Measurements from ENCODE around the gene ABCA1.
"Not testable (repeated sequence)": the region's sequence is repeated elsewhere in the genome, so short reads cannot be mapped to it uniquely, and the experiment has no call there.

Gene ABCA1

DNA sequence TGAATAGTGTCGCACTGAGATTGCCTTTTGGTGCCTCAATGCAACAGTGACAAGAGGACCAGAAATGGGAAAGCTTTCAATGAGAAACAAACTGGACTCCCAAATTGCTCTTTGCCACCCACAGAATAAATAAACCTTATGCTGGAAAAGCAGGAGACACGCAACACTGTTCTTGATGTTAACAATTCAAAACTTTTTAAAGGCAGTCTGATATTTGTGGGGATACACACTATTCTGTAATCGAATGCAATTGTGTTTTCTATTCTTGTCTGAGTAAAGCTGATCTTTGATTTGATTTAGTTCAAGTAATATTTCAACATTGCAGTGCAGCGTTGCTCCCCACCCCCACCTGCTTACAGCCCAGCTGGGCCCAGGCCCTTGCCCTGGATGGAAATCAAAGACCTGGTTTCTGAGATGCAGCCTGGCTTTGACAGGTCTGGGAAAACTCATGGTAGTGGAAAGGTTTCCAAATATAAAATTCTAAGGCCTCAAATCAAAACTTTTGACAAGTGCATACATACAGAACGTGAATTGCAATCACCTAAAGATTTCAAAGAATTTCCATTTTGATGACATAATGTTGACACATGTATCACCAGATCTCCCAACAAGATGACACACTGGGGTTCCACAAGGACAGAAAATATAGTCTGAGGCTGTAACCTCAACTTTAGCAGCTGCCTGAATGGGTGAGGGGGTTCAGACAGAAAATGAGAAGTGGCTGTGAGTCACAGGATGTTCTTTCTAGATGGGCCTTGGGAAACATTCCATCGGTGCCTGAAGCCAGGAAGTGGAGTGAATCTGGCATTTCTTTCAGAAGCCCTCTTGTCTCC lies 55.1 kb downstream of the ABCA1 start:
- DNase-seq (ENCODE audit: low spot score), result no peak

DNA sequence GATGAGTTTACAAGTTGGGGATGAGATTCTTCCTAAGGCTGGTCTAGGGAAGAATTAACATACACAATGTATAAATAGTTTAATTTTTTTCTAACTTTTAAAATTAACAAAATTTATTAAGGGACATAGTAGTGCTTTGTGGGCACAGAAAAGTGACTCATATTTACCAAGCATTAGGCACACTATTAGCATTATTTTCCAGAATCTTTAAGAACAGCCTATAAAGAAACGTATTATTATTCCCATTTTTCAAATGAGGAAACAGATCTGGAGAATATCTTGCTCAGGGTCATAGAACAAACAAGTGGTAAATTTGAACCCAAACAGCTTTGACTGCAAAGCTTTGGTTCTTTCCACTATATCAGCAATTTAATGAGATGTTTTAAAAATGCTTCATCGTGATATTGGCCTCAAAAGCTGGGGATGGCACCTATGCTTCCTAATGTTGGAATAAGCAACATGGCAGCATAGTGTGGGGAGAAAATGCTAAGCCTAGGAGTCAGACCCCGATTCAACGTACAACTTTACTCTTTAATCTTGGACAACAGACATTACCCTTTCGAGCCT lies 55.9 kb downstream of the ABCA1 start:
- DNase-seq (ENCODE audit: low spot score), result no peak

DNA sequence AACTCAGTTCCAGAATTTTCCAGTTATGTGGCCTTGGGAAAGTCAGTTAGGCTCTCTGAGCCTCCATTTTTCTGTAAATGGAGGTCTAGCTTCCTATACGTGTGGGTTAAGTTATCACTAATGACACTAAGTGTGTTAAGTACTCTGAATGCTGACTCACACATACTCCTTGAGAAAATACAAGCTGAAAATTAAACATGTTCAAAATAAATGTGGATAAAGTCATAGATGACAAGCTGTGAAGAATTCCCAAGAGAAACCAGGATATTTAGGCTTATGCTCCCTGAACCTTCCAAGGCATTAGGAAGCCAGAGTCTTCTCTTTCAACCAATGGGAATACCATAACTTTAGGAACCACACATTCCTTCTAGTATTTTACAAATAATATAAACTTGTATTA lies 58.1 kb downstream of the ABCA1 start:
- DNase-seq (ENCODE audit: low spot score), result no peak

DNA sequence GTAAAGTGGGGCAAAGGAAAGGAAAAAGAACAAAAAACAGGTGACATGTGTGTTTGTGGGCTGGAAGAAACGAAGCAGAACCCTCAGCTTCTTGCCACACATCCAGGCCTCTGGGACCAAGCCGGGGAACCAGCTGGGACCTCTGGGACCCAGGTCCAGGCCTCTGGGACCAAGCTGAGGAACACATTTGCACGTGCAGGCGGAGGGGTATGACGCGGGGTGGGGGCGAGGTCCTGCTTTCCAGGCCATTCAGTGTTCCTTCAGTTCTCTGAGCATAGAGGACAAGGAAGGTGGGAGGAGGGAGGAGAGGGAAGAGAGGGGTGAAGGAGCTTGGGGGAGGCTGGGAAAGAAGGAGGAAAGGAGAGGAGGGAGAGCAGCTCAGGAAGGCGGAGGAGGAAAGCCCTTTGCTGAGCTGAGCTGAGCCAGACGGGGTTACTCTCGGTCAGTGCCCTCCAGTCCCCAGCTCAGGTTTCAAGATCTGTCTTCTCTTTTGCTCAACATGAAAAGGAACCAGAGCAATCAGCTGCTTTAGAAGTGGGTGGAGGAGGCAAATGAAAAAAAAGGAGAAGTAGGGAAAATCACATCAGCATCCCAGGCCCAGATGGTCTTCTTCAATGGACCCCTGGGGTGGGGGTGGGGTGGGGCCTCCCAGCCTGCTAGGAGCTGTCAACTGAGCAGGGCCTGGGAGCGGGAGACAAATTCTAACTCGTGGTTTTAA lies 59.1 kb downstream of the ABCA1 start:
- DNase-seq (ENCODE audit: low spot score), result no peak

DNA sequence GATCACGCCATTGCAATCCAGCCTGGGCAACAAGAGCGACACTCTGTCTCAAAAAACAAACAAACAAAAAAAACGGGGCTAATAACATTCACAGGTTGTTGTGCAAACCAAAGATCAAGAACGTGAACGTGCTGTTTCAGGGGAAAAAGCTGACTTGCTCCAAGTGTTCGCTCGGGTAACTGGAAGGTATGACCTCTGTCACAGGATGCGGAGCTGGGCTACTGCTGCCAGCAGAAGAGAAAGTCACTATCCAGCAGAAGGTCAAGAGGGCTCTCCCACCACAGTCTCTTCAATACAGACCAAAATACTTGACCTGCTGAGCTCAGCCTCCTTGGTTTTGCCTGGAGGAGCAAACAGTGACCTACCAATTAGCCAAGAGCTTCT lies 59.7 kb downstream of the ABCA1 start:
- no peak for DNase-seq (ENCODE audit: low spot score)

DNA sequence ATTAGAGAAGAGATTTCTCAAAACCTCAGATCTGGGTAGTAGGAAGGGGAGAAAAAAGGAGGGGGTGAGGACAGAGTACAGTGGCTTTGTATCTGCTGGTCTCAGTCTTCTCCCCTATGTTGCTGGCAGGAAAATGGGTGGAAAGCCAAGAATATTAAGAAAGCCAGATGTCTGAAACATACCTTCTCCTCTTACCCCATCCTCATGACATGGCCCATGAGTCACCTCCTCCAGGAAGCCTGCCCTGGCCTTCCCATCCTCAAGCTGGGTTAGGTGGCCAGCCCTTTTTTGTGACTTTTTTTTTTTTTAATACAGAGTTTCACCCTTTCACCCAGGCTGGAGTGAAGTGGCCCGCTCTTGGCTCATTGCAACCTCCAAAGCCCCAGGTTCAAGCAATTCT lies 61.8 kb downstream of the ABCA1 start:
- DNase-seq (ENCODE audit: low spot score), result no peak

DNA sequence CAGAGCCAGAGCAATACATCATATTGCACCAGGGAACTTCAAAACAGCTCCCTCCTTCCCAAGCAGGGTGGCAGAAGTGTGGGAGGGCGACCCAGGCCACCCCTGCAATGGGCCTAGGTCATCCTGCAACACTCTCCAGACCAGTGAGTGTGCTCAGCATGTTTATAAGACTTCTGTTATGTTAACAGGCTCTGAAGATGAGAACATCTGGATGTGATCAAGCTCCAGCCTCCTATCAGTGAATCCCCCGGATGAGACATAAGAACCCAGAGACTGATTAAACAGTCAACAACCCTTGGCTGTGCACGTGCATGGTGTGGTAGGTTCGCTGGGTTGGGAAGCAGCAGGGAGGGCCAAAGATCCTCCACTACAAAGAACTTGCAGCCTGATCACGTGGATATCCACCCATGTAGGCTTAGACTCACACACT lies 63.3 kb downstream of the ABCA1 start:
- no peak for DNase-seq (ENCODE audit: low spot score)

DNA sequence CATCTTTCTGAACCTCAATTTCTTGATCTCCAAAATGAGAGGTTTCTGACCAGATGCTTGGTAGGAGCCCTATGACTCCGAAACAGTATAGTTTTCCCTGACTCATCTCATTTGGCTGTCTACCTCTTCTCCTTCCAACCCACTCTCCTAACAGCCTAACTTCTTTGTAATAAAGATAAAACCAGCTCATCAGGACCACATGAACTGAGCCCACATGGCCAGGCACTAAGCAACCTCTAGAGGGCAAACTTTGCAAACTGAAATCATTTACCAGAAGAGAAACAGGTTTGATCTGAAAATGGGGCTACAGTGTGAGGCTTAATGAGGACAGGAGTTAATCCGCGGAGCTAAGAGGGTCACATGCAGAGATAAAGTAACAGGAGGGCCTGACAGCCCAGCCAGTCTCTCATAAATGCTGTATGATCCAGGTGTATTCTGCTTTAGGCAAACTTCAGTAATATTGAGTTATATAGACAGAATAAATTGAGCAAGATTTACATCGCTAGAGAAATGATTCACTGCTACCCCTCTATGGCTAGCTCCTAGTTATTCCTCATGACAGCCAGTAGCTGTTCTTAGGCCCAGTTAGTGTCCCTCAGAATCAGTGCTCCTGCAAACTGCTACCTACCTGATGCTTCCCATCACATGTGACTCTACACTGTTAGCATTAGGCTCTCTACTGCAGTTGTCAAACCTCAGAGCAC lies 64.6 kb downstream of the ABCA1 start:
- DNase-seq (ENCODE audit: low spot score), result peak; percentile 63

DNA sequence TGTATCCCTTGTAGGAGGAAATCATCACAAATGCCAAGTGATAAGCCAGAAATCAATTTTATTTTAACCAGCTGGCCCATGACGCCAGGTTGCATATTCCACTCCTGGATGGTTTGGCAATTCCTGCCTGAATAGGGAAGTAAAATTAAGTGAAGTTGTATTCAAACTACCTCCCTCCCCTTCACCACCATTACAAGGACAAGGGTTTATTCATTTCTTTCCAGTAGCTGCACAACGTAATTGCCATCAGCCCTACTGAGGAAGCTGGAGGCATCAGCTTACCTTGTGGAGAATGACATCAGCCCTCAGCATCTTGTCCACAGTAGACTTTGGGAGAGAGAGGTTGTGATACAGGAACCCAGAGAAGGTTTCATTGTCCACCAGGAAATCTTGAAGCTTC lies 66.6 kb downstream of the ABCA1 start:
- no peak for DNase-seq (ENCODE audit: low spot score)

DNA sequence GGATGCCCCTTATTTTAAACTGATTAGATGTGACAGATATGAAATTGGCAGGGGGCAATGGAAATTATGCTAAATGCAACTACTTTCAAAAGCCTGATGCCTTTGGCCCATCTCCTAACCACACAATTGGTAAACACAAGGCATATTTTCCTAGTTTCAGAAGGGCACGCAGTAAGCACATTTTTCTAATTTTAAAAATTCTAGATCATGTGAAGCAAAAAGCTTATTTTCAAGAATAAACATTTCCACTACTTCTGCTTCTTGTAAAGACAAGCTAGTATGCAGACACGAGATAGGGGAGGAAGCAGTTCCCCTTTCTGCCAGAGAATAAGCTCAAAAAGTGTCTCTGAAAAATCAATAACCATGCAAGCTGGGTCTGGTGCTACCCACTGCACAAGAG lies 67.7 kb downstream of the ABCA1 start:
- DNase-seq (ENCODE audit: low spot score), result no peak

DNA sequence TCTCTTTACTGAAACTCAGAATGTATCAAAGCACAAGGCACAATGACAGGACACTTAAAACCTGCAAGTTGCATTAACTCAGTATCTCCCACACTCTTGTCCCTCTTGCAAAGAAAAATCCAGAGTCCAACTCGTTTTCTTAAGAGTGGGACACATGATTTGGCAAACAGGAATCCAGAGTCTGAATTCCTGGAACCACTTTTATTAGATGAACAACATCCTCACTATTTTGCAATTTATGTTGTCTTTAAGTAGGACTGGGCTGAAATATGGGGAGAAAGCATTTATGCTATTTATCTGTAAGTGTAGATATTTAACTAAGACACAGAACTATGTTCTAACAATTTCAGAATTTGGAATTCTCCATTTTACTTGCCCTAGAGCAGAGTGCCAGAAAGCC lies 69.1 kb downstream of the ABCA1 start:
- no peak for DNase-seq (ENCODE audit: low spot score)

DNA sequence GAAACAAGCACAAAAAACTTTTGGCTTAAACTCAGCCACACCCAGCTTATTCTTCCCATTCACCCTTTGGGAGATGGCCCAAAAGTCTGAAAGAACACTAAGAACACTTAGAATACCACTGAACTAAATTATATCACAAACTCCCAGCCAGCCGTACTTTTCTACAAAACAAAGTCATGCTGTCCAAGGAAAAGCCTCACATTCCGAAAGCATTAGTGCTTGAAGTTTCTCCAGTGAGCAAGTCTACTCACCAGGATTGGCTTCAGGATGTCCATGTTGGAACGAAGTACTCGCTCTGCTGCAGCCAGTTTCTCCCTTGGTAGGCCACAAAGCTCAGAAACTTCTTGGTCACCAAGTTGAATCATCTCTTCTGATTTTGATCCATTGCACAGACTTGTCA lies 69.7 kb downstream of the ABCA1 start:
- no peak for DNase-seq (ENCODE audit: low spot score)

DNA sequence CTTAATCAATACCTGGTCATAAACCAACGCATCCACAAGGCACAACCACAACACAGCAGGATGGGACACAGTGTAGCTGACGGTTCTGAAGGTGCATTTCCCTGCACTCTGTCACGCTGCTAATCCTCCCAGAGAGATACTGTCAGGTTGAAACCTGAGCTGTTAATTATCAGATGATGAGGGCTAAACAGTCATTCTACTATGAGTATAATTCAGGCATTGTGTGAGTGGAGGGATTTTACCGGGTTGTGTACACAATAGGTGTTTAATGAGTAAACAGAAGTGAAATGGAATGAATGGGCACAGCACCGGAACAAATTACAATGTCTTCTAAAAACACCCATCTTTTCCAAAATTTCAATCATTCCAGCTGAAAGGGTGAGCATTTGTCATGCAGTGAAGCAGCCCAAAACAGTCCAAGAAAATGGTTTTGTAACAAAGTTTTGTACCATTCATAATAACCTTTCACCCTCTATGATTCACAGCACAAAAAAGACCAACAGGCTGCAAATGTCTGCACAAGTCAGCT lies 71.5 kb downstream of the ABCA1 start:
- DNase-seq (ENCODE audit: low spot score), result no peak

DNA sequence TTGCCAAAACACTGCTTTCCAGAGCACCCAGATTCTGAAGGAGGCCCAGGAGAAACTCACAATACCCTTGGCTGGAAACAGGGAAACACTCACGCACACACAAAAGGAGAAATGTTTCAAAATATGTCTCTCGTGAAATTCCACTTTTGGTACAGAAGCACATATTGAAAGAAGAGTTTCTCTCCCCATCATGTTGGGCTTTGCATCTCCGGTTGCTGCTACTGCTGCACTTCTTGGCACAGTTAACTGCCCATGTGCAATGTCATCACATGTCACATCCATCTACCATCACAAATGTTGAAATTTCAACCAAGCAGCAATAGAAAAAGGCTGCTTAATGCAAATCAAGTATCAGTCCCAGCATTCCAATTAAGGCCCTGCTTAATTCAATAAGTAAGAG lies 72.1 kb downstream of the ABCA1 start:
- no peak for DNase-seq (ENCODE audit: low spot score)

DNA sequence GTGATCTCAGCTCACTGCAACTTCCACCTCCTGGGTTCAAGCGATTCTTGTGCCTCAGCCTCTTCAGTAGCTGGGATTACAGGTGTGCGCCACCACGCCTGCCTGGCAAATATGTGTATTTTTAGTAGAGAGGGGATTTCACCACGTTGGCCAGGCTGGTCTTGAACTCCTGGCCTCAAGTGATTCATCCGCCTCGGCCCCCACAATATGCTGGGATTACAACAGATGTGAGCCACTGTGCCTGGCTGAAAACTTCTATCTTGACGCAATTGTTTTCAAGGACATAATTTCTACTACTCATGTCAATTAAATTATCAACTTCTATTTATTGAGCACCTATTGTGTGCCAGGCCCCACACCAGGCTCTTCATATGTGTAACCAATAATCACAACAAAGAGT lies 72.7 kb downstream of the ABCA1 start:
- DNase-seq (ENCODE audit: low spot score), result not testable (repeated sequence)

DNA sequence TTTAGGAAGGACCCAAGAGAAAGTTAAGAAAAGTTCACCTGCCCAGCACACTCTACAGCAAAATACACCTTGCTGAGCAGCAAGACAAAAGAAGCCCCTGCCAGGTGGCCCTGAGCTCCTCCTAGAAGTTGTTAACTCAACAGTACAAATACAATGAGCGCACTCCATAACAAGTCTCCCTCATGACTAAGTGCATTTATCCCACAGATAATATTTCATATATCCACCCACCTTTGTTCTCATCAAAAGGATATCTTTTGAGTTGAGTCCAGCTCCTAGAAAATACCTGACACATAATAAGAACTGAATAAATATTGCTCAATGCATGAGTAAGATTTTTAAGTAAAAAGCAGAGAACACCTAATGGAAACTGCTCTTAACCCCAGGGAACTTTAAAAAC lies 73.3 kb downstream of the ABCA1 start:
- DNase-seq (ENCODE audit: low spot score), result no peak

DNA sequence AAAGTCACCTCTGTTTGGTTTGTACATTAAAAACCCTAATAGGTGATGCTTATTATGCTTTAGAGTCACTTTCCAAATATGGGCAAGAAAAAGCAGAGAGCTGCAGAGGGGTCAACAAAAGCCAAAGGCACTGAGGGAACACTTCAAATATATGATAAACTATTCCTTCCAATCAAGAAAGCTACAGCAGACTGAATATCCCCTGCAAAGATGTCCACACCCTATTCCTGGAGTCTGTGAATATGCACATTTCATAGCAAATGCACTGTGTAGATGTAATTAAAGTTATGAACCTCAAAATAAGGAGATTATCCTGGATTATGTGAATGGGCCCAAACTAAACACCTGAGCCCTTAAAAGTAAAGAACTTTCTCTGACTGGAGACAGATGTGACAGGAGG lies 74.3 kb downstream of the ABCA1 start:
- no peak for DNase-seq (ENCODE audit: low spot score)

DNA sequence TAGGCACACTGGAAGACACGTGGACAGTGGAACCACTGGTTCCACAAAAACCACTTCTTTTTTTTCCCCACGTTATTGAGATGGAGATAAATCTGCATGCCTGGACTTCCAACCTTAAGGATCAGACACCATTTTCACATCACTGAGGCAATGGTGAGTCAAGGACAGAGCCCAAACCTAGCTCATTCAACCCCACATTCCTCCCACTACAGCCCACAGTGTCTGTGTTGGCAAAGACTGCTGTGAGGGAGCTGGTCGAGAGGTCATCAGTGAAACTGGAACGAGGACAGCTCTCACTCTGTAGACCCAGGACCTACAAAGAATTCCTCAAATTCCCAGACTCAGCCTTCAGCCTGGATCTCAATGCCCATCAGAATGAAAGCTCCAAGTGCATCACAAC lies 74.8 kb downstream of the ABCA1 start:
- DNase-seq (ENCODE audit: low spot score), result no peak

DNA sequence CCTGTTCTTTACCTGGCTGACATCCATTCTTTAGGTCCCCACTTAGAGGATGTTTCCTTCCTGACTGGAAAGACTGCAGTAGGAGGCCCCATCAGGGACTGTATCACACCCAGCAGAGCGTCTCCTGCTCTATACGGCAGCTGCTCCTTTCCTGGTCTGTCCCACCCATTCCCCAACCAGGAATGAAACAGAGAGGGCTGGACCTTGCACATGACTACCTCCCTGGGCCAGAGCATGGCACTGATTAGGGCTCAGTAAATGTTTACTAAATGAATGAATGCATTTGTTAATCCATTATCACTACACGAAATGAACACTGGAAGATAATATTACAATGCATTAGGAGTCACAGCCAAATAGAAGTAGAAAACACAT lies 76.4 kb downstream of the ABCA1 start:
- DNase-seq (ENCODE audit: low spot score), result no peak

DNA sequence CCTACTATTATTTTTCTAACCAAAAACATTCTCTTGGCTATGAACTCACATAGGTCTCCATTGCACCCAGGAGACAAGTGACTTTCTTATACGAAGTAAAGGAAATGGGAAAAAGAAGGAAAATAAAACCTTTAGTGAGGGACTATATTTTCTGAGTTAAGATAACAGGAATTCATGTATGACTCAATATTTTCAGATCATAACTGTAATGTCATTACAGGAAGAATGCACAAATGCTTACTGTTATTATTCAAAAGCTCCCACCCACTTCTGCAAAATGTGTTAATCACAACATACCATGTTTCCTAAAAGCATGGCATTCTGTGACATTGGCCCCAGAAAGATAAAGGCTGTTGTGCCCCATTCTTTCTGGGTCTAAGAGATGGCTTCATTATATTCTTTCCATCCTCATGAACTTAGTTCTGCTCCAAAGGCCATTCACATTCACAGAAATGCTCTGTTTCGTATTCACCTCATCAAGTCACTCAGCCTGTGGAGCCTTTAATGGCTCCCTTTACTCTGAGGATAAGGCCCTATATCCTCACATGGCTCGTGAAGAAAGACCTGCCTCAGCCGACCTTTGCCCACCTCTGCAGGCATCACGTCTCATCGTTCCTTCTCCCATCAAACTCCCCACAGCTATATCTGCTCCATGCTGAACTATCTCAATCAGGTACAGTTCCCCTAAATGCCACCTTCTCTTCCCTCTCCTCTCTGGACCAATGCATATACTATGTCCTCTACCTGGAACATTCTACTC lies 77.0 kb downstream of the ABCA1 start:
- no peak for DNase-seq (ENCODE audit: low spot score)

DNA sequence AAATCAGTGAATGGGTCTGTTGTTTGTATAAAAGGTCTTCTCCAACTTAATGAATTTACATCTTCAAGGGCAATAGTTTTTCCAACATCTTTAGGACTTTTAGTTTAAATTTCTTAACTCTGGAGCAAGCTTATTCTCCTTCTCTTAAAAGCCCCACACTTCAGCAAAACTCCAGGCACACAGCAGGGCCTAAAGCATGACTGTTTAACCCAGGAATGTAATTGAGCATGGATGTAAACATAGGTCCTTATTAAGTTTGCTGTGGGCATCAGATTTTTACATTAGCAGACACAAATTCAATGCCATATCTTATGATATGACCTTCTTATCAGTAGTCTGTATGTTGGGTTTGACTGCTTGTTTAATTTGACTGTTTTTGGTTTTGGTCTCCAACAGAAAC lies 78.9 kb downstream of the ABCA1 start:
- no peak for DNase-seq (ENCODE audit: low spot score)

DNA sequence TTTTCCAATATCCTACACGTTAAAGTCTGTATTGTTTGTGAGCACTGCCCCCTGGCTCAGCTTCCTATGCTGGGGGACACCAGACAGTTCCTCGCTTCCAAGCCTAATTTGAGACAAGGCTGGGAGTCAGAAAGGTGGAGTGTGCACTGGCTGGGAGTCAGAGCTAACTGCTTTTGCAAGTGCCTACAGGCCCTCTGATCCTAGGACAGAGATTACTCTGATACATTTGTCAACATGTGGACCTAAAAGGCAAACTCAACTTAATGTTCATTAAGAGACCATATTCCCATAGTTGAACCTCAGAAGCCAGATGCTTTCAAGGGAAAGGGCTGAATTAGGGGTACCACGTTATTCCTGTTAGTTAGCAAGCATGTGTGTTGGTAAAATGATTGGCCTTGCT lies 83.2 kb downstream of the ABCA1 start:
- no peak for DNase-seq (ENCODE audit: low spot score)

Data from LoVo (cell line).